GM21717 (cell line): ENCODE results near the gene SQSTM1.
A peak's percentile ranks its signal among the peaks of the same experiment; 100 is the strongest.
"Not testable (repeated sequence)": the region's sequence is repeated elsewhere in the genome, so short reads cannot be mapped to it uniquely, and the experiment has no call there.

Experiments
- ATAC-seq: cut with Tn5 transposase; IDR thresholded peaks from one replicate; pipeline ENCODE4 v1.9.1; 2021; ENCODE audit warnings: mild to moderate bottlenecking, moderate library complexity; ENCODE audit not compliant: unreplicated experiment

SQSTM1 gene

DNA sequence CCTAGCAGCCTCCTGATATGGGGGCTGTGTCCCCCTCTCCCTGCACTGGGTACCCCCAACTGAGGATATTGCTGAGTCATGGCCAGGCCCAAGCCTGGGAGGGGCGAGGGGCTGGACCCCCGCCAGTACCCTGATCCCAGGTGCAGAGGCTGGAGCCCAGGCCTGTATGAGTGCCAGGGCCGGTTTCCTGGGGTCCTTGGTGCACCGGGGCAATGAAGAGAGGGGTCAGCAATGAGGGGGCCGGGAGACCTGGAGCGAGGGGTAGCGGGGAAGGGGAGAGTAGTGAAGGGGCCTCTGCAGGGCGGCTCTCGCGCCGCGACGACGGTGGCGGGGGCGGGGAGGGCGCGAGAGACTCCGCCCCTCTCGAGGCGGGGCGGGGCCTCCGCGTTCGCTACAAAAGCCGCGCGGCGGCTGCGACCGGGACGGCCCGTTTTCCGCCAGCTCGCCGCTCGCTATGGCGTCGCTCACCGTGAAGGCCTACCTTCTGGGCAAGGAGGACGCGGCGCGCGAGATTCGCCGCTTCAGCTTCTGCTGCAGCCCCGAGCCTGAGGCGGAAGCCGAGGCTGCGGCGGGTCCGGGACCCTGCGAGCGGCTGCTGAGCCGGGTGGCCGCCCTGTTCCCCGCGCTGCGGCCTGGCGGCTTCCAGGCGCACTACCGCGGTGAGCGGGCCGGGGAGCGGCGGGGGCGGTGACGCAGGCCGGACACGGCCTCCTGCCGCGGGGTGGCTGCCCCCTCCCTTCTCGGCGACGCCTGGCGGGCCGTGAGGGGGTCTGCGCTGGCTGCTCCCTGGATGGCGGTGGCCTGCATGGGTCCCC, at the start of gene SQSTM1:
SQSTM1 (plus strand) TSS at position 423 of the 815 bp plus-strand sequence; CDS start at position 455, 32 bp downstream.
- ATAC-seq: peak; percentile 32

DNA sequence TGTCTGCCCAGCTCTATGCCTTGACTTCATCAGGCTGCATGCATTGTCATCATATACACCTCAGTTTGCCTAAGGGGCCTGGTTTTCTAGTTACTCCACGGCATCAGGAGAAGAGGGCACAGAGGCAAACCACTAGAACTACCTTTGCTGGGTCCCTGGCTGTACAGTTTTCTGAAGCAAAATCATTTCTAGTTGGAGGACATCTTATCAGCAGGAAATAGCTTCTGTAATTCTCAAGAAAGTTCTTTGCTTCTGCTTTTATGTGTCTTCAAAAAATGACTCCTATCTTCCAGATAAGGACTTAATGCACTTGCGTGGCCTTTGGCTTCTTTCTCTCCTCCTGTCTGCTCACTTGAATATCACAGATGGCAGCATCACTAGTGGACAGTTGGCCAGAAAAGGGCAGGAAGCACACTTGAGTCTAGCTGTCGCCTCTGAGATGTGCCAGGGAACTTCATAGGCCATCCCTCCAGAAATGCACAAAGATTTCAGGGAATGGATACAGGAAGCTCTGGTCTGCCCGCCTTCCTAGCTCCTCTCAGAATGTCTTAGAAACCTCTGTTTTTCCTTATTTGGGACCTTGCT, 49.3 kb upstream of the SQSTM1 start:
- ATAC-seq: no peak

DNA sequence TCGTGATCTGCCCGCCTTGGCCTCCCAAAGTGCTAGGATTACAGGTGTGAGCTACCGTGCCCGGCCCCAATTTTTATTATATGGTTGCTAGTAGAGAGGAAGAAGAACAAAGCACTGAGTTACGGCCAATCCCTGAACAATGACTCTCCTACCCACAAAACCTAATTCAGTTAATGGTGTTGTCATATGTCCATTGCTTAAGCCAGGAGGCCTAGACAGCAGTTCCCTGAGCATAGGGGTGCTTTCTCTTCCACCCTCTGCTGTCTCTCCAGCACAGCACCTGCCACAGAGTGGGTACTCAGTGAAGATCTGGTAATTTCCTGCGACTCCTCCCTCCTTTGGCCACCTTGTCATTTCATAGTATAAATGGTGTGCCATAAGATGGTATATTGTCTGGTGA, 48.4 kb upstream of the SQSTM1 start:
- ATAC-seq: no peak

DNA sequence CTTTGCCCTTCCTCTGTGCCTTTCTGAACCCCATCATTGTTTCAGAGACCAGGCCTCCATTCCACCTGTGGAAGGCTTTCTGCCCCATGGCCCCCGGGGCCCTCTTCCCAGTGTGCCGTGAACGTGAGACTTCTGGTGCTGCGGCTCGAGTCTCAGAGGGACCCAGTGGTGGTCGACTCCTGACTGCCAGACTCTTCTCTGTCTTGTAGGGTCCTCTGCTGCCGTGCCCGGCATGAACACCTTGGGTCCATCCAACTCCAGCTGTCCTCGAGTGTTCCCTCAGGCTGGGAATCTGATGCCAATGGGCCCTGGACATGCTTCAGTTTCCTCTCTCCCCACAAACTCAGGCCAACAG, 47.0 kb upstream of the SQSTM1 start:
- no peak for ATAC-seq

DNA sequence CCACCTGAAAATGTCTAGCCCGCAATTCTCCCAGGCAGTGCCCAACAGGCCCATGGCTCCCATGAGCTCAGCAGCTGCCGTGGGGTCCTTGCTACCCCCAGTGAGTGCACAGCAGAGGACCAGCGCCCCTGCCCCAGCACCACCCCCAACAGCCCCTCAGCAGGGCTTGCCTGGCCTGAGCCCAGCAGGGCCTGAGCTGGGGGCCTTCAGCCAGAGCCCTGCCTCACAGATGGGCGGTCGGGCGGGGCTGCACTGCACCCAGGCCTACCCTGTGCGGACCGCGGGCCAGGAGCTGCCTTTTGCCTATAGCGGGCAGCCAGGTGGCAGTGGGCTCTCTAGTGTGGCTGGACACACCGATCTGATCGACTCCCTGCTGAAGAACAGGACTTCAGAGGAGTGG, 46.3 kb upstream of the SQSTM1 start:
- no peak for ATAC-seq

DNA sequence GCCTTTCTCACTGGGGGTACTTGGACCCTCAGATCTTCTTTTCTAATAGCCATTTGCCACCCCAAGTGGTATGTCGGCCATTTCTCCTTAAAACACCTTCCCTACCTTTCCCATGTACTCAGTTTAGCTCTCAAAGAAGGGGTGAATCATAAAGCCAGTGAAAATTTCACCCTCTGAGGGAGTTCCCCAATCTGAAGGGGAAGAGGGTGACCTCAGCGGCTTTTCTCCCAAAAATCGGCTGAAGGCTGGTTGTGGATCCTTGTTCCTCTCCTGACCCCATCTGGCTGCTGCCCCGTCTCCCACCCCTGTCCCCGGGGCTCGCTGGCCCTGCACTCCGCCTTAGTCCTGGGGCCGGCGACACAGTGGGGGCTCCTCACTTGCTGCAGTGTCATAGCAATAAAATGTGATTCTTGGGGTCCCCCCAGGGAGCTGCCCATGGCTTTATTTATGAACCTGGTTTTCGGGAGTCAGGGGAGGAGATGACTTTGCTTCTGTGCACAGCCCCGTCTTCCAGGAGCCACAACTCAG, 44.2 kb upstream of the SQSTM1 start:
- ATAC-seq: no peak

DNA sequence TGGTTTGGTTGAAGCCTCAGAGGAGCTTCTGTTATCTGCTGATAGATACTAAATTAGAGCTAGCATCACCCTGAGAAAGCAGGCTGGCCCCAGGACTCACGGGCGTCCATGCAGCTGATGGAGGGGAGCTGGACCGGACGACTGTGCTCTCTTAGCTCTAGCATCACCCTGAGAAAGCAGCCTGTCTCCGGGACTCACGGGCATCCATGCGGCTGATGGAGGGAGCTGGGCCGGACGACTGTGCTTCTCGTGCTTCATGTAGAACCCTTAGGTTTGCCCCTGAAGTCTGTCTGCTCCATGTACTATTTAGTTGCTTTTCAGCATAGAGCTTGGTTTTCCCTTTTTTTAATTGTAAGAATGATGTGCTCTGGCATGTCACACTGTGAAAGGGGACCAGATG, 43.2 kb upstream of the SQSTM1 start:
- no peak for ATAC-seq

DNA sequence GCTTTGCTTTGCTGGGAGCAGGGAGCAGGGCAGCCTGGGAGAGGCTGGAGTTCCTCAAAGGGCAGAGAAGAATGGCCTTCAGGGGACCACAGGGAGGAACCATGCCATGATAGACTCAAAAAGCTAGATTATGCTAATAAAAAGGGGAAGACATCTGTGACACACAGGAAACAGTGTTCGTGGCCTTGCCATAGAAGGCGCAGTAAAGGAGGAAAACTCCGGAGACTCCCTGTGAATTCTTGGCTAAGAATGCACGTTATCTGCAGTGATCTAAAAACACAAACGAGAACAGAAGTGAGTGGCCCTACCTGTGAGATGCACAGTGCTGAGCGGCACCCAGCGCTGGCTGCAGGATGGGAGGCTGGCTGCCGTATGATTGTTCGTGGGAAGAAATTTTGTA, 42.8 kb upstream of the SQSTM1 start:
- ATAC-seq: no peak

DNA sequence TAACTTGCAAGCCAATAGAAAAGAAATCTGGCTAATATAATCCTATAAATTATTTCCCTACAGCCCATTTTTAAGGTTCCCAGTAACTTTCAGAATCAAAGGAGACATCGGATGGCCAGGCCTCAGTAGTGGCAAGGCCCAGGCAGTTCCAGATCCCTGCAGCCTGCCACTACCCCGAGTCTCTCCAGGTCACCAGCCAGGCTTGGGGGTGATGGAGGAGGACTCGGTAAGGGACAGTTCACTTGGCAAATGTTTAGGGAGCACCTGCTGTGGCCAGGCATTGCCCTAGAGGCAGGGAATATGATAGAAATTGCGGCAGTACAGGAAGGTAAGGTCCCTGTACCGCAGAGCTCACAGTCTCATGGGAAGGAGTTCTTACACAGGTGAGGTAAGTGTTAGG, 42.1 kb upstream of the SQSTM1 start:
- no peak for ATAC-seq

DNA sequence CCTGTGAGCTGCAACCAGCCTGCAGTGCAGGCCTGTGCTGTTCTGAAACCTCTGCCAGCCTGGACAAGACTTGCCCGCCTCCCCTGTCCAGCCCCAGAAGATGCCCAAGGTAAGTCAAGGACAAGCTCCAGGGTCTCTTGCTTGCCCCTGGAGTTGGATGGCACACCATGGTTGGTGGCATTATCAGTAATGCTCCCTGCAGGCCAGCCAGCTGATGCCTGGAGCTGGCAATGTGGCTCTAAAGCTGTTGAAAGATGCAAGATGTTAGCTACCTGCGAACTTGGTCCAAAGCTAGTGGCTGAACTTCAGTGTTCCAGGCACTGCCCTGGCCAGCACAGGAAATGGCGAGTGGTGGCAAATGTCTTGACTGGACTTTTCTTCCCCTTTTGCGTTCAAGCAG, 40.9 kb upstream of the SQSTM1 start:
- ATAC-seq: no peak

DNA sequence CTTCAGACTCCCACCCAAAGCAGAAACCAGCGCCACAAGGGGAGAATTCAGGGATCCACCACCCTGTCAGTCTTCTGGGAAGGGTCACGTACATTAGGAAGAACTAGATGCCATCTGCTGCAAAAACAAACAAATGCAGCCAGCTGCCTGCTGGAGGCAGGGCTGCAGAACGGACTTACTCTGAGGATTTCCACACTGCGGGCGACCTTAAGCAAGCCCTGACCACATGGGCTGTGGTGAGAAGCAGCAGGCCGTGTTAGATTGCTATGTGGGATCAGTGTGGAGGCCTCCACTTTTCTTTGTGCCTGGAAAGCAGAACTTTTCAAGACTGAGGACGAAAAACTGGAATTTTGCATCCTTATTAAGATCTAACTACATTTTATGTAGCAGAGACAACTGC, 40.3 kb upstream of the SQSTM1 start:
- ATAC-seq: no peak

DNA sequence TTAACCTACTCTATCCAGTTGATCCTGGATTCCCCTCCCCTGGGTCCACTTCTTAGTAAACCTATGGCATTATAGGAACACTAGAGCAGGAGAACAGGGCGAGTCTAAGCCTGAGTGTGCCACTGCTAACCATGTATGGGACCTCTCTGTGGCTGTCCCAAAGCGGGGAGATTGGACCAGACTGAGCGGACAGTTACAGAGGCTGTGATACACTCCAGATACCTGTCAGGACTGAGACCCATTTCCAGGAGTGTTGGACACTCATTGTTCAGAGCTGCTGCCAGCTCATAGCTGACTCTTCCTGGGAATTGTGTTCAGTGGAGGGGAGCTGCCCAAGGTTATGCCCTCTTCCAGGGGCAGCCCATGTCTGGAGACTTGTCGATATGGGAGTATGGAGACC, 38.9 kb upstream of the SQSTM1 start:
- no peak for ATAC-seq

DNA sequence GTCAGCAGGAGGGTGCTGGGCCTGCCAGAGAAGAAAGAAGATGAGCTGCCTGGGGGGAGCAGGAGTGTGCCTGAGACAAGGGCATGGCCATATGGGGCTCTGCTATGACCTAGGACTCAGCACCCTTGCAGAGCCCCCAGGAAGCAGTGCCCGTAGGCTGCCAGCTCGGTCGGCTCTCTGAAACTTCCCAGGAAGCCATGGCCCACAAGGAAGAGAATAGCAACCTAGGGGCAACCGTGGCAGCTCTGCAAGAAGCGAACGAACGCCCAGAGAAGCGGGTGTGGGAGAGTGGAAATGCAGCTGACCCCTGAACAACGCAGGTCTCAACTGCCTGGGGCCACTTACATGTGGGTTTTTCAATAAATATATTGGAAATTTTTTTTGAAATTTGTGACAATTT, 37.6 kb upstream of the SQSTM1 start:
- ATAC-seq: no peak

DNA sequence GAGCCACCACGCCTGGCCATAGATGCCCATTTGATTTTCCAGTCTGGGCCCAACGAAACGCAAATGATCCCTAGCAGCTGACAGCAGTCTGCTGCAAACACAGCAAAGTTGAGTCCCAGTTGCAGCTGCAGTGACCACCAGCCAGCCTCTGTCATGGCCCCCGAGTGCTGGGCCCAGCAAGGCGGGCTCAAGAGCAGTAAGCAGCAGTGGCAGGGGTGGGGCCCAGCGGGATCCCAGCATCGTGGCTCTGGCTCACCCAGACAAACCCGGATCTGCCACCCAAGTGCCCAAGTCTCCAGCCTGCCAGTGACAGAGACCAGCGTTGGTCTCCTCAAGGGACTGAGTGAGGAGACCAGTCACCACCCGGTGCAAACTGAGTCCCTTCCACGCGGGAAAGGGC, 33.8 kb upstream of the SQSTM1 start:
- ATAC-seq: no peak

DNA sequence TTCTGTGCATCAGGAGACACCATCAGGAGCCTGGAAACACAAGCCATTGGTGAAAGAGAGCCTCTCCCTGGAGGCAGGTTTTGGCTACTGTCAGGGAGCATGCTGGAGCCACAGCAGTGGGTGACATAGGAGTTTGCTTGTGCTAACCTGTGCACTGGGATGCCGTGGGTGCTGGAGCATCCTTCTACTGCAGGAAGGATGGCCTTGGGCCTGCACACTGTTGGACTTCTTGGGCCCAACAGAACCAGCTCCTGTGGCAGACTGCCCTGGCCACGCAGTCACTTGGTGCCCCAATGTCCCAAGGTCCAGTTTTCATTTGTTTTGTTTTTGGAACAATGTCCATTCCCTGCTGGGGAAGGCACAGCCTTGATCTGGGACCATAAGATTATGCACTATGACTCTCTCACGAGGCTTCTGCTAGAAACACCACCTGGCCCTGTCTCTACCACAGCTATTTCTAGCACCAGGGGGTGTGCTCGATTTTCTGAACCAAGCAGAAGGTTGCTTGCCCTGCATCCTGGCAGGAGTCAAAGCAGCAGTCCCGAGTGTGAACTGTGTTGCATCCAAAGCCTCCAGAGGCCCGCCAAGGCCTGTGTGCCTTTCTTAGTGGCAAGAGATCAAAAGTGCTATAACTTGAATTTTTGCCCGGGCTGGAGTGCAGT, 32.4 kb upstream of the SQSTM1 start:
- ATAC-seq: no peak

DNA sequence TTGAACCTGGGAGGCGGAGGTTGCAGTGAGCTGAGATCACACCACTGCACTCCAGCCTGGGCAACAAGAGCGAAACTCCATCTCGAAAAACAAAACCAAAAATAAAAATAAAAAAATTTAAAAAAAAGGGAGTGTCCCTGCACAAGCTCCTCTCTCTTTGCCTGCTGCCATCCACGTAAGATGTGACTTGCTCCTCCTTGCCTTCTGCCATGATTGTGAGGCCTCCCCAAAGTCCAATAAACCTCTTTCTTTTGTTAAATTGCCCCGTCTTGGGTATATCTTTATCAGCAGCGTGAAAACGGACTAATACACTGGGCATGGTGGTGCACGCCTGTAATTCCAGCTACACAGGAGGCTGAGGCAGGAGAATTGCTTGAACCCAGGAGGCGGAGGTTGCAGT, 31.4 kb upstream of the SQSTM1 start:
- not testable (repeated sequence) for ATAC-seq

DNA sequence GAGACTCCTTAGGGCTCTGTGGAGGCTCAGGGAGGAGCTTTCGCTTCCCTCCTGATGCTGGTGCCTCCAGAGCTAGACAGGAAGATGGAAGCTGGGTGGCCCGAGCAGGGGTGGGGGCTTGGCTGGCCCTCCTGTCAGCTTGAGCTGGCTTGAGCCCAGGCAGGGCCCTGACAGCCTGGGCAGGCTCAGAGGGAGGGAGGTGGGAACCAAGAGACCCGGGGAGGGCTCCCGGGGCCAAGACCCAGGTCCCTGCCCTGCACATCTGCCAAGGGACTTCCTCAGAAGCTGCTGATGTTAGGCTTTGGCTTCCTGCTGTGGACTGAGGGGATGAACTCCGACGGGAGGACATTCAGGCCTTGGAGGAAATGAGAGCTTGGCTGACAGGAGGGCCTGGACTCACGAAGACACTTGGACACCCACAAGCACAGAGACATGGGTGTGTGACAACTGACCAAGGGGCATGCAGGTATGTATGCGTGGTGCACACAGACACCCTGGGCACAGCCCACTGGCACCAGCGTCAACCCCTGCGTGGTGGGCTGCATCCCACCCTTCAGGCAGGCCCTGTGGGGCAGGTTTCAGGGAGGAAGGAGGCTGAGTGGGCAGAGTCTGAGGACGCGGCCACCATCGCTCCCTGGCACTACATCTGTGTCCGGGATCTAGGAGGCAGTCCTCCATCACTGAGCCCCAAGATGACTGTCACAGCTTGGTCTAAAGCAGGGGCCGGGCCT, 28.7 kb upstream of the SQSTM1 start:
- no peak for ATAC-seq

DNA sequence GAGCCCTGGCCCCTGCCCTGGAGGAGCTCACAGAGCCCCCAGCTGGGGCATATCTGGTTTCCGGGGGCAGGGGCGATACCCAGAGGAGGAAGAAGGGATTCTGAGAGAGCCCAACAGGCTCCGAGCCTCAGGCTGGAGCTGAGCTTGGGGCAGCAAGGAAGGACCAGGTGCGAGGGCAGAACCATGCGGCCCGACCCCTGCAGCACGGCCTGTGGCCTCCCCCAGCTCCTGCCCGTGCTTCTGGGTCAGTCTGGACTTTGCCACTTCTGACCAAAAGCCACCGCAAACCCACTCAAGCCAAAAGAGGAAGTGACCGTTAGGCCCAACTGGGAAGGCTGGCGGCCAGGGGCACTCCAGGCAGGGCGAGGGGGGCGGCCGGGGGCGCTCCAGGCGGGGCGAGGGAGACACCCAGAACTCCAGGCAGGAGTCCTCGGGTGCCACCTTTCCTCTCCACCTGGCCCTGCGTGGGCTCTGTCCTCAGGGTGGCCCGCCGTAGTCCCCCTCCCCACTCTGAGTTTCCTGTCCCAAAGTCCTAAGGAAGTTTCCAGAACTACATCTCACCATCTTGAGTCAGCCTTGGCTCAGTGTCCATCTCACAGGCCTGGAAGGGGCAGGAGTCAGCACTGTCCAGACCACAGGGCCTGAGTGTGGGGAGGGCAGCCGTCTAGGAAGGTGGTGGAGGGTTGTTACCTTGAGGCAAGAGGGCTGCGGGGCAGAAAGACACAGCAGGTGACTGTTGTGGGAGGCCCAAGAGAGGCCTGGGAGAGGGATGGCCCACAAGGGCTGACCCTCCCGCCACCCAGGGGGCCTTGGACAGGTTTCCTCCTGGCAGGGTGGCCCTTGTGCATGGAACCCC, 27.9 kb upstream of the SQSTM1 start:
- no peak for ATAC-seq

DNA sequence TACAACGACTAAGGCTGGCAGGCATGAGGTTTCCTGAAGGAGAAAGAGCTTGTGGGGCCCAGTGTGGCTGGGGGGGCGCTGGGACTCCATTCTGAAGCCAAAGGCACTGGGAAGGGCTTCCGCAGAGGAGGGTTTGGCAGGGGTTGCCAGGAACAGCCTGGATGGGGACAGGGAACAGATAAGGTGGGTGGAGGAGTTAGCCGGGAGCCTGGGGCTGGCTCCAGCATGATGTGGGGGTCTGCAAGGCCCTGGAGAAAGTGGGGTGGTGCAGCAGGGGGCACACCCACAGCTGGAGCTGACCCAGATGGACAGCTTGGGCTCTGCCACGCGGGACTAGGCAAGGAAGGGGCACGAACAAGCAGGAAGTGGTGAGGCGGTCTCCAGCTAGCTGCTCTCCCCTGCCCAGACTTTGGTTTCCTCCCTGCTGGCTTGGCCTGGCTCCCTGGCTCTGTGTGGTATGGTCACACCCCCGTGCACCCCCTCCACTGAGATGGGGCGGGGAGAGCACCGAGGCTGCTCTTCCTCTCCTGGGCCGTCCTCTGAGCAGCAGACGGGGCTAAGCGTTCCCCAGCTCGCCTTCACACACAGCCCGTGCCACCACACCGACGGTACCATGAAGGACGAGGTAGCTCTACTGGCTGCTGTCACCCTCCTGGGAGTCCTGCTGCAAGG, 27.1 kb upstream of the SQSTM1 start, which contains the start of gene LTC4S:
LTC4S (plus strand) TSS at position 519 of the 672 bp plus-strand sequence; CDS start at position 614, 95 bp downstream.
- no peak for ATAC-seq

DNA sequence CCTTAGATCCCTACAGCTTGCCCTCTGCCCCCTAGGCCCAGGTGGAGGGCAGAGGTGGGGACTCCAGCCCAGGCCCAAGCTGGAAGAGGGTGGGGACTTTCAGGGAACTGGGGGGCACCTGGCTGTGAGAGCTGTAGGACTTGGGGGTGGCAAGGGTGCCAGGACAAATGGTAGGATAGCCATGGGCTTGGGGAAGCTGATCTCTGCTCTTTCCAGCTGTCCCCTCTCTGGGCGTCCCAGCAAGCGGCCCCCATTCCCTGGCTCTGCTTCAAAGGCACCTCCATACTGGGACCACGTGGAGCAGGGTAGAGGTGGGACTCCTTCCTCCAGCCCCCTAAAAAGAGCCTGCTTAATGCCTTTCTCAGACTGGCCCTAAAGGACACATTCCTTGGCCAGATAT, 26.5 kb upstream of the SQSTM1 start:
- no peak for ATAC-seq
